ENCODE measurements around the gene OSBPL10.

GRCh38 chr3:31753050-31753425 is 228.0 kb downstream of the OSBPL10 start:
- TF ChIP-seq POLR2A (IDR thresholded peaks at IDR 0.05; ENCODE audit: low read depth, low read length) (no peak), TAF1 (IDR thresholded peaks at IDR 0.05; ENCODE audit: low read depth, low read length) (no peak), POLR2AphosphoS5 (IDR thresholded peaks at IDR 0.05; ENCODE audit: low read depth, low read length) (no peak), SPI1 (IDR thresholded peaks at IDR 0.05; ENCODE audit: low read depth, low read length) (no peak)
